Stimulated activated CD4-positive, alpha-beta T cell treated with anti-CD3 and anti-CD28 coated beads, Interleukin-4, amount 100 ng/mL, for 1 hour (primary cell): Measurements from ENCODE around the gene ZNF560.
"Not testable (repeated sequence)": the region's sequence is repeated elsewhere in the genome, so short reads cannot be mapped to it uniquely, and the experiment has no call there.

Source experiments
- DNase-seq: peaks from one replicate; pipeline ENCODE4 v3.0.0-alpha.2; 2020

The ZNF560 gene

DNA sequence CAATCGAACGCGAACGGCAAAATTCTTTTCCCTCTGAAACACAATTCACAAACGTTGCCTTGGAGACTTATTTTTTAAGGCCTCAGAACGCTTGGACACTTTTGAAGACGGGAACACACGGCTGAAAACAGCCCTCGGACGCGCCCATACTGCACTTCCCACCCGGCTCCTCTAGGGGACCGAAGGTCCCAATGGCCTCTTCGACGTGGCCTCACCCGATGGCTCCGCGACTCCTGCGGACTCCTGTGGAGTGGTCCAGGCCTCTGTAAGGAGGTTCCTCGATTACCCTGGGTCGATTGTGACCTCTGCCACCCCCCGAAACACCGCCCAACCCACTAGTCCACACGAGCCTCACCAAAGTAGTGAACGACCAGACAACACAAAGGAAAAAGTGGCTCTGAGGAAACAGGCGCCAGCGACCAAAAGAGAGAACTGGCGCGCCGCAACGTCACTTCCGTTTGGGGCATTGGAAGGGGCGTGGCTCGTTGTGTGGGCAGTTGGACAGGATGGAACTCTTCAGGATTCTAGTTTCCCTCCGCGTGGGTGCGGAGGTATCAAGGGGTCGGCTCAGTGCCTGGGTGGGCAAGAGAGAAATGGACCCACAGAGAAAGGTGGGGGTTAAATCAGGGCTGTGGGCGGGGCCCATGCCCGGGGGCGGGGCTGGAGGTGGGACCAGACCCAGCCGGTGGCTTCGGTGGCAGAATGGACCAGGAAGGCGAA, at the start of gene ZNF560:
Gene ZNF560, minus strand, starts transcription at position 434 of the 720 bp plus-strand sequence. CDS start 23,303 bp downstream, outside the sequence.
- no peak for DNase-seq

DNA sequence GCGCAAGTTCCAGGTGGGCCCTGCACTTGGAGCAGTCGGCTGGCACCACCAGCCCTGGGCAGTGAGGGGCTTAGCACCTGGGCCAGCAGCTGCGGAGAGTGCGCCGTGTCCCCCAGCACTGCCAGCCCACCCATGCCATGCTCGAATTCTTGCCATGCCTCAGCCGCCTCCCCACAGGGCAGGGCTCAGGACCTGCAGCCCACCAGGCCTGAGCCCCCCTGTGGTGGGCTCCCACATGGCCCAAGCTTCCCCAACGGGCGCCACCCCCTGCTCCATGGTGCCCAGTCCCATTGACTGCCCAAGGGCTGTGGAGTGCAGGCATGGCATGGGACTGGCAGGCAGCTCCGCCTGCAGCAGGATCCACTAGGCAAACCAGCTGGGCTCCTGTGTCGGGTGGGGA, 49.5 kb upstream of the ZNF560 start:
- no peak for DNase-seq

DNA sequence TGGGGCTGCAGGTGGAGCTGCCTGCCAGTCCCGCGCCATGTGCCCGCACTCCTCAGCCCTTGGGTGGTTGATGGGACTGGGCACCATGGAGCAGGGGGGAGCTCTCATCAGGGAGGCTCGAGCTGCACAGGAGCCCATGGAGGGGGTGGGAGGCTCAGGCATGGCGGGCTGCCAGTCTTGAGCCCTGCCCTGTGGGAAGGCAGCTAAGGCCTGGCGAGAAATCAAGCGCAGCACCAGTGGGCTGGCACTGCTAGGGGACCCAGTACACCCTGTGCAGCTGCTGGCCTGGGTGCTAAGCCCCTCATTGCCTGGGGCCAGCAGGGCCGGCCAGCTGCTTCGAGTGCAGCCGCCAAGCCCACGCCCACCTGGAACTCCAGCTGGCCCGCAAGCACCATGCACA, 42.9 kb upstream of the ZNF560 start:
- not testable (repeated sequence) for DNase-seq

DNA sequence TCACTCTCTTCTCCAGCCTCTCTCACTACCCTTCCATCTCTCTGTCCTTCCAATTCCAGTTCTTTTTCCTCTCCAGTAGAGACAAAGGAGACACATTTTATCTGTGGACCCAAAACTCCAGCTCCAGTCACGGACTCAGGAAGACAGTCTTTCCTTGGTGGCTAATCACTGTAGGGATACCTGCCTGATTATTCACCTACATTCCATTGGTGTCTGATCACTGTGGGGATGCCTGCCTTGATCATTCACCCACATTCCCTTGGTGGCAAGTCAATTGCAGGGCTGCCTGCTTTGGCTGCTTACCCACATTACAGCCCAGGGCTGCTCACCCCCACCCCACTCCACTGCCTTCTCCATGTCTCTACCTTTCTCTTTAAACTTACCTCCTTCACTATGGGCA, 41.5 kb upstream of the ZNF560 start:
- DNase-seq, result not testable (repeated sequence)

DNA sequence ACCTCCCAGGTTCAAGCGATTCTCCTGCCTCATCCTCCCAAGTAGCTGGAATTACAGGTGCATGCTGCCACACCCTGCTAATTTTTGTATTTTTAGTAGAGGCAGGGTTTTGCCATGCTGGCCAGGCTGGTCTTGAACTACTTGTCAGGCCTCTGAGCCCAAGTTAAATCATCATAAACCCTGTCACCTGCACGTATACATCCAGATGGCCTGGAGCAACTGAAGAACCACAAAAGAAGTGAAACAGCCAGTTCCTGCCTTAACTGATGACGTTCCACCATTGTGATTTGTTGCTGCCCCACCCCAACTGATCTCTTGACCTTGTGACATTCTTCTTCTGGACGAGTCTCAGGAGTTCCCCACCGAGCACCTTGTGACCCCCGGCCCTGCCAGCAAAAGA, 40.8 kb upstream of the ZNF560 start:
- DNase-seq, result not testable (repeated sequence)

DNA sequence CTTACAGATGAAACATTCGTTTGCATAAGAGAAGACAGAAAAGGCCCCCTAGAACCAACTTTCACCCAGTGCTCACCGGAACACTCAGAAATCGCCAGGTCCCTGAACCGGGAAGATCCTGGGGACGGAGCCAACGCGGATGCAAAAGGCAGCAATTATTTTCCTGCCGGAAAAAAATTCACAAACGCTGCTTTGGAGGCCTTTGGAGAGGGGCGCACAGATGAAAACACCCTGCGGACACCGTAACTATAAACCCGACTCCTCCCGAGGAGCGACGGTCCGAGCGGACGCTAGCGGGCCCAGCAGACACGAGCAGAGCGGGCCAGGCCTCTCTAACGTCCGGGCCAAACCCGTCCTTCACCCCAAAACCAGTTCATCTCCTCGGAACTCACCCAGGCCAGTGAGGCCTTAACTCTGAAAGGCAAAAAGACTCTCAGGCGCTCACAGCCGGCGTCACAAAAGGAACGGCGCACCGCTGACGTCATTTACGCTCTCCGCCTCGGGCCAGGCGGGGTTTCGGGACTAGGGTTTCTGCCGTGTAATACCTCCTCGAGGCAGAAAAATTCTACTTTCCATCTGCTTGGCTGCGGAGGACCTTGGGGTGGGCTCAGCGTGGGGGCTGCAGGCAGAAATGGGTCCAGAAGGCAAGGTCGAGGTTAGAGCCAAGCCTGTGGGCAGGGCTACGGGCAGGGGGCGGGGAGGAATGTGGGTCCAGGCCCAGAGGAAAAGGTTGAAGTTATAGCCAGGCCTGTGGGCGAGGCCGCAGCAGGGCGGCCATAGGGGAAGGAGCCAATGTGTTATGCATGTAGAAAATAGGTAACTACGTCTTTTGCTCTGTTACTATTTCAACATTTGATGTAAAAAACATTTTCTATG, 40.0 kb upstream of the ZNF560 start, which contains the start of gene ZNF426:
Gene ZNF426, minus strand, starts transcription at position 463 of the 876 bp plus-strand sequence. CDS start 2,413 bp downstream, outside the sequence.
- DNase-seq, result peak; percentile 87

DNA sequence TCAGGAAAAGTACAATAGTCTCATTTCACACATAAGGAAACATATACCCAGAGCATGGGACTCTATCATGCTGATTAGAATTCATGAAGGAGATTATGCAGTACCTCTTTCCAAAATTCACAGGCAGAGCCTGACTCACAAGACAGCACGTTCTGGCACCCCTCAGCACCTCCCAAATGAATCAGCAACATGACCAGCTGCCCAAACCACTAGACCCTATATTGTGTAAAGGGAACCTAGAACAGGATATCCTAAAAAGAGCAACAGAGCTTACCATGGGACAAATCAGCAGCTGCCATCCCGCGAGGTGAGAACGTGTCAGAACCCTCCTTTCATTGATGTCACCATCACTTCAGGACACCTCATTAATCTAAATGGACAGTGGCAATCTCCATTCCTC, 37.5 kb upstream of the ZNF560 start:
- no peak for DNase-seq

- DNase-seq, result no peak
Observed at GRCh38 chr19:9531933-9532332, 33.5 kb upstream of the ZNF560 start.

GRCh38 chr19:9528757-9529336, 30.4 kb upstream of the ZNF560 start:
- no peak for DNase-seq

- DNase-seq, result no peak
Observed at GRCh38 chr19:9523885-9524474, 25.6 kb upstream of the ZNF560 start.

GRCh38 chr19:9507285-9507684, 8.9 kb upstream of the ZNF560 start:
- DNase-seq, result no peak

DNA sequence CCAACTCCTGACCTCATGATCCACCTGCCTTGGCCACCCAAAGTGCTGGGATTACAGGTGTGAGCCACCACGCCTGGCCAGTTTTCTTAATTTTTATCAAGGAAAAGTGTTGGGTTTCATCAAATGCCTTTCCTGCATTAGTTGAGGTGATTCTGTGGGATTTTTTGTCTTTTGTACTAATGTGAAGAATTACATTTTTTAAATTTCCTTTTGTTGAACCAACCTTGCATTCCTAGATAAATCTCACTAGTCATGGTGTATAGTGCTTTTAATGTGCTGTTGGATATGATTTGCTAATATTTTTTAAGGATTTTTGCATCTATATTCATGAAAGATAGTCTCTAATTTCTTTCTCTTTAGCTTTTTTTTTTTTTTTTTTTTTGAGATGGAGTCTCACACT, 2.4 kb upstream of the ZNF560 start:
- no peak for DNase-seq

DNA sequence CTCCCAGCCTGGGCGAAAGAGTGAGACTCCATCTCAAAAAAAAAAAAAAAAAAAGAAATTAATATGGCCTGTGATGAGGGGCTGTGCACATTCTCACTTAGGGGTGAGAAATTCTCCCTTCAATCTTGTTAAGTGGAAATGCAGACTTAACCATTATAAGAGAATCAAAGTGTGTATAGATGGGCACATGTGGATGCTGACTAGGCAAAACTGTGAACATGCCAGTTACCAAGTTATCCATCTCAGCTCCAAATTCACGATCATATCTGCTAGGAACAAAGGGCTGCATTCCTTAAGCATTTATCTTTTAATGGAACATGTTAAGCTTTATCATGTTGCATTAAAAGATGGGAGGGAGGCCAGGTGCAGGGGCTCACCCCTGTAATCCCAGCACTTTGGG, 4.3 kb downstream of the ZNF560 start:
- no peak for DNase-seq

DNA sequence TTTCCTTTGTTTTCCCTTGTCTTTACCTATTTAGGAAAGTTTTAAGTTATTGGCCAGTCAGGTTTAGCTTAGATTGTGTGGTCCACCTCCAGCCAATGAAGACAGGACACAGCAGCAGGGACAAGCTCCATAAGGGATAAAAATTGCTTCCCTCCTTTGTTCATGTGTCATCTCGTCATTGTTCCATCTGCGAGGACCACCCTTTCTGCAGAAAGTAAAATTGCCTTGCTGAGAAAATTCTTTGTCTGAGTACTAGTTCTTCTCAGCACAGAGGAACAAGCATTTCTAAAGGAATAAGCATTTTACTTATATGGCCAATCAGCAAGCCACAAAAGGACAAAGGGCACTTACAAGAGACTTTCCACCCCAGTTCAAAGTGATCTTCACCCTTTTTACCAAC, 11.4 kb downstream of the ZNF560 start:
- no peak for DNase-seq

GRCh38 chr19:9485140-9485539, 13.3 kb downstream of the ZNF560 start:
- DNase-seq, result no peak

- DNase-seq, result no peak
Observed at GRCh38 chr19:9474975-9475374, 23.4 kb downstream of the ZNF560 start.

DNA sequence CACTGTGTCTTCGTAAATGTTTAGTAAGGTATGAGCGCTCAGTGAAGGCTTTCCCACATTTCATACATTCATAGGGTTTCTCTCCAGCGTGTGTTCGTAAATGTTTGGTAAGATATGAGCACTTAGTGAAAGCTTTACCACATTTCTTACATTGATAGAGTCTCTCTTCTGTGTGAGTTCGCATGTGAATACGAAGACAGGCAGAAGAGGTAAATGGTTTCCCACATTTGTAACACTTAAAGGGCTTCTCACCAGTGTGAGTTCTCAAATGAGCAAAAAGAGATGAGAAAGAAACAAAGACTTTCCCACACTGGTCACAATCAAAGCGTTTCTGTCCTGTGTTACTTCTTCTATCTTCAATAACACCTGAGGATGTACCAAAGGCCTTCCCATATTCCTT, 31.3 kb downstream of the ZNF560 start:
- DNase-seq, result no peak

GRCh38 chr19:9461938-9462337, 36.5 kb downstream of the ZNF560 start:
- DNase-seq, result no peak

GRCh38 chr19:9456018-9456689, 42.3 kb downstream of the ZNF560 start:
- no peak for DNase-seq

DNA sequence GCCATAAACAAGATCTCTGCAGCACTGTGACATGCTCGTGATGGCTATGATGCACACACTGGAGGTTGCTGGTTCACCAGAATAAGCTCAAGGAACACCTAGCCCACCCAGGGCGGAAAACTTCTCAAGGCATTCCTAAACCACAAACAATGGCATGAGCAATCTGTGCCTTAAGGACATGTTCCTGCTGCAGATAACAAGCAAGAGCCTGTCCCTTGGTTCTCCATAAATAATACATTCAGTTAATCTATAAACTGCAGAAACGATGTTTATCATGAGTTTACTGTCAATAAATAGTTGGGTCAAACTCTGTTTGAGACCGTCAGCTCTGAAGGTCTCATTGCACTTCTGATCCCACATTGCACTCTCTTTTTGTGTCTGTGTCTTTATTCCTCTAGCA, 44.5 kb downstream of the ZNF560 start:
- DNase-seq, result no peak

DNA sequence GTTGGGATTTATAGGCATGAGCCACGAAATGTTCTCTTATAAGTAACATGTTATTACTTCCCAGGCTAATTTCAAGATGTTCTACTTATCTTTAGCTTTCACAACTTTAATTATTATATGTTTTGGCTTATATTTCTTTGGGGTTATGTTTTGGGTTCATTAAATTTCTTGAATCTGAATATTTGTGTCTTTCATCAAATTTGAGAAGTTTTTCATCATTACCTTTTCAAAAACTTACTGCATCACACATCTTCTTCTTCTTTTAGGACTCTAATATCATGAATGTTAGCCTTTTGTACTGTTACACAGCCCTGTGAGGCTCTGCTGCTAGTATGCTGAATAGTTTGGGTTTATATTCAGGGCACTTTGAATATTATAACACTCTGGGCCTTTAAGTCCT, 53.4 kb downstream of the ZNF560 start:
- DNase-seq, result no peak

- DNase-seq, result no peak
Observed at GRCh38 chr19:9436358-9436757, 62.1 kb downstream of the ZNF560 start.
